LoVo (cell line): ENCODE measurements around the gene FBXO40.

Experiments
- DNase-seq: peaks from one replicate; pipeline ENCODE4 v3.0.0-alpha.2; 2016; ENCODE audit warnings: low spot score

Gene FBXO40

DNA sequence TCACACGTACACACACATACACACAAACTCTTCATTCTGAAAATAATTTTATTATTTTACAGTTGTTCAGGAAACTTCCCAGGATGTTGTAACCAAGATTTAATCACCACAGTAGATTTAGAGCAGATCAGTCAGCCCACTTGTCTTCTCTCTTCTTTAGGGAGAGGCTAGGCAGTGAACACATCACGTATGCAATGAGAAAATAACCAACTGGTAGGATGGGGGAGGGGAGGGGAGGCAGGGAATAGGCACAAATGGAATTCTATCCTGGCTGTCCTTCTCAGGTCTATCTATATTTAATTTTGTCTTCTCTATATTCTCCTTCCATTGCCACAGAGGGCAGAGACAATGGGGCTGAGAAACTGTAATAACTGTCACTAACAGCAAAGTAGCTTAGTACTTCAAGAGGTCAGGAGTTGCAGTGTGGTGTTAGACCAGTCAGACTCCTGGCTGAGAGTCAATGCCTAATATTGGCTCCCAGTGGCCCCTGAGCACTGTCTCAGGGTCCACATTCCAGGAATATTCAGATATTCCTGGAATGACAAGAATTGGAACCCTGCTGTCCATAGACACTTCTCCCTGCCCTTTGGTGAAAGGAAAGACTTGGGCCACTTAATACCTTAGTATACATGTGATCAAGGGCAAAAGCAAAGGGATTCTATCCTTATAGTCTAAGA, 70.1 kb downstream of the FBXO40 start:
- DNase-seq, result no peak

DNA sequence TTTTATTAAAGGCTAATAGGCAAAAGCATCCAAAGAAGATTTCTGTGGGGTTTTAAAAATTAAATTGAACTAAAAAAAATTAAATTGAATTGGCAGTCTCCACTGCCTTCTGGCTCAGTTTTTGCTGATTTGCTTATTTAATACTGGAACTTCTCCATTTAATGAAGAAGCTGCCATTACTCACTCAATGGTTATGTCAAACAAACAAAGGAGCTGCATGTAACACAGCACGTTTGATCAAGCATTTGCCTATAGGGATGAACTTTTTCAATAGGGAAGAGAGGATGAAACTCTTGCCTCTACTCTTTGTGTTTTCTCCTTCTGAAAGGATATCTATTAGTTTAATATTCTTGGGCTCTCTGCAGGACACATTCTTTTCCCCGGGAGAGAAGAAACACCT, 72.3 kb downstream of the FBXO40 start:
- no peak for DNase-seq

DNA sequence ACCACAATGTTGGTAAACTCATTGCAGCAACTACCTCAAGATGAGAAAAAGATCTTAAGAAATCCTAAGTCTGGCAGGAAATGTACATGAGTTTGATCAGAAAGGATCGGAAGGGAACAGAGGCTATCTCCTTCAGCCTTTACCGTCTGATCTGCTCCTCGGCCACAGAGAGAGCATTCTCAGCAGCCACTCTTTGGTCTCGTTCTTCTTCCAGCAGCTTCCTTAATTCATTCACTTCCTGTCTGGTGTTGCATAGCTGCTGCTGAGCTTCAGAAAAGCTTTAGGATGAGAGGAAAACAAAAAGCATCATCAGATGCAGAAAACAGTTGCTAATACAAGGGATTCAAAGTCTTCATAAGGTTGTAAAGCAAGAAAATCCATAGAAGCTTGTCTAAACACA, 74.2 kb downstream of the FBXO40 start:
- DNase-seq, result no peak

DNA sequence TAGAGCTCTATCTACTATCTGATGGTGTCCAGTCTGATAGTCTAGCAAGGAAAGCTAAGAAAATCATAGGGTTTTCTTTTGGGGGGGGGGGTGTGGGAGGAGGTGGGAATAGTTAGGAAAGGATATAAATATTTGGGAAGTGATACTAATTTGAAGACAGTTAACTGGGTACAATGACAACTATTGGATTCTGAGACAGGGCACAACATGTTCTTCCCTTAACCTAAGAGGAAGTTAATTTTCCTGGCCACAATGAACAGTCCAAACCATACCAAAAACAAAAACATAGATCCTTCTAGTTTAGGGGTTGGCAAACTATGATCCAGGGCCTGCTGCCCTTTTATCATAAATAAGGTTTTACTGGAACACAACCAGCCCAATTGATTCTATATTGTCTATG, 77.5 kb downstream of the FBXO40 start:
- DNase-seq, result no peak

DNA sequence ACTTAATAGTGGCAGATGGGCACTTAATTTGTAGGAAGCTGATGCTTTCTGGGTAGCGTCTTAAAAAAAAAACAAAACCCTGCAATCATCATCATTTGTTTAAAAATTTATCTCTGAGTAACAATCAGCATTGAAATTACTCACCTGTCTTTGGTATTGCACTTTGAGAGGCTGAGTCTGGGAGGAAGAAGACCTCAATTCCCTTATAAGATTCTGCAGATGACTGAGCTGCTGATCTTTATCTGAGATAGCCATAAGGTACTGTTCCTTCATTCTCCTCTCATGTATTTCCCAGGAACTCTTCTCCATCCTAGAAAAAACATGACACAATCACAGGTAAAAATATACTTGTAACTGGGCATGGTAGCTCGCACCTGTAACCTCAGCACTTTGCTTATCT, 84.0 kb downstream of the FBXO40 start:
- DNase-seq, result no peak
